SJSA1 (cell line): ENCODE results near the gene PCDHGA1. TPM values are rescaled to one million over a fixed set of nuclear protein-coding genes. Genes with fewer than 3 reads are reported as not detected.
"Not testable (repeated sequence)": the region's sequence is repeated elsewhere in the genome, so short reads cannot be mapped to it uniquely, and the experiment has no call there.

Source experiments
- DNase-seq, 2 experiments: peaks; one replicate each; pipeline ENCODE4 v3.0.0-alpha.2; 2015 to 2020; ENCODE audit warnings: low spot score in 2 of 2, low read depth in 1 of 2
- H3K27ac ChIP-seq: fragments of 250-450 bp; sonication (Bioruptor Pico); 2 replicates; pipeline ENCODE4 v1.5.1; 2020; ENCODE audit warnings: mild to moderate bottlenecking, moderate library complexity
- H3K27me3 ChIP-seq: fragments of 250-450 bp; sonication (Bioruptor Pico); replicated peaks from 2 replicates; pipeline ENCODE4 v1.5.1; 2020; ENCODE audit warnings: mild to moderate bottlenecking, moderate library complexity
- H3K36me3 ChIP-seq: fragments of 250-450 bp; sonication (Bioruptor Pico); 2 replicates; pipeline ENCODE4 v1.5.1; 2020; ENCODE audit warnings: mild to moderate bottlenecking
- H3K4me1 ChIP-seq: fragments of 250-450 bp; sonication (Bioruptor Pico); replicated peaks from 2 replicates; pipeline ENCODE4 v1.6.1; 2021; ENCODE audit warnings: mild to moderate bottlenecking
- H3K4me3 ChIP-seq: fragments of 250-450 bp; sonication (Bioruptor Pico); 2 replicates; pipeline ENCODE4 v1.5.1; 2020; ENCODE audit warnings: mild to moderate bottlenecking
- H3K9me3 ChIP-seq: fragments of 250-450 bp; sonication (Bioruptor Pico); replicated peaks from 2 replicates; pipeline ENCODE4 v1.5.1; 2020; ENCODE audit warnings: mild to moderate bottlenecking
- total RNA-seq: library from RNA; depleted of rRNA; stranded (reverse); fragments of >200 nt; shearing (Covaris generic); gene quantifications from 2 replicates; pipeline ENCODE4 v1.2.3, GENCODE V29; 2014

PCDHGA1 gene
- total RNA-seq, 1 experiment from 2014 or later: 2.2 TPM

GRCh38 chr5:141338538-141339306 is 8.4 kb downstream of the PCDHGA1 start, which contains the start of gene PCDHGA2:
Gene PCDHGA2, plus strand, starts transcription at chr5:141338760.
- Histone ChIP-seq H3K4me1 (no peaks in the 10 kb centered on the region), H3K27ac (no peak within 1 kb of the TSS), H3K27me3 (no peaks in the 10 kb centered on the region), H3K36me3 (no peaks in the 10 kb centered on the region), H3K4me3 (no peak within 1 kb of the TSS; the same call in 1 of the 2 replicates), H3K9me3 (peaks cover 15% of the 10 kb centered on the region)
- DNase-seq: no peak

GRCh38 chr5:141340781-141341354 is 10.6 kb downstream of the PCDHGA1 start:
- H3K4me1 ChIP-seq, DNase-seq, H3K4me3 ChIP-seq: not testable (repeated sequence)

GRCh38 chr5:141342773-141343172 is 12.5 kb downstream of the PCDHGA1 start:
- H3K27ac ChIP-seq: no peak overlapping the region

More at GRCh38 chr5:141340781-141341354, 10.6 kb downstream of the PCDHGA1 start:
- not testable (repeated sequence) for H3K27ac ChIP-seq, H3K27me3 ChIP-seq, H3K36me3 ChIP-seq
- peaks cover 23% of the 10 kb centered on the region for H3K9me3 ChIP-seq

GRCh38 chr5:141343242-141343952 is 13.1 kb downstream of the PCDHGA1 start, which contains the start of gene PCDHGA3:
Gene PCDHGA3, plus strand, starts transcription at chr5:141343829. Its CDS starts 205 bp downstream, at chr5:141344034.
- no peak for DNase-seq
- Histone ChIP-seq H3K27ac (no peak within 1 kb of the TSS), H3K36me3 (no peaks in the 10 kb centered on the region), H3K9me3 (peaks cover 23% of the 10 kb centered on the region), H3K4me1 (no peaks in the 10 kb centered on the region), H3K27me3 (no peaks in the 10 kb centered on the region), H3K4me3 (no peak within 1 kb of the TSS)

More at GRCh38 chr5:141342773-141343172, 12.5 kb downstream of the PCDHGA1 start:
- DNase-seq: no peak
- no peaks in the 10 kb centered on the region for H3K27me3 ChIP-seq
- no peaks in the 10 kb centered on the region for H3K4me1 ChIP-seq
- peaks cover 23% of the 10 kb centered on the region for H3K9me3 ChIP-seq
- H3K36me3 ChIP-seq: no peaks in the 10 kb centered on the region
- no peak overlapping the region for H3K4me3 ChIP-seq

GRCh38 chr5:141343953-141344463 is 13.7 kb downstream of the PCDHGA1 start:
- DNase-seq: no peak
- H3K4me3 ChIP-seq: no peak overlapping the region
- H3K4me1 ChIP-seq: no peaks in the 10 kb centered on the region
- no peak overlapping the region for H3K27ac ChIP-seq
- H3K9me3 ChIP-seq: peaks cover 23% of the 10 kb centered on the region
- no peaks in the 10 kb centered on the region for H3K36me3 ChIP-seq
- no peaks in the 10 kb centered on the region for H3K27me3 ChIP-seq

GRCh38 chr5:141345327-141345726 is 15.0 kb downstream of the PCDHGA1 start:
- no peaks in the 10 kb centered on the region for H3K27me3 ChIP-seq
- H3K4me3 ChIP-seq: no peak overlapping the region
- H3K4me1 ChIP-seq: no peaks in the 10 kb centered on the region
- no peaks in the 10 kb centered on the region for H3K36me3 ChIP-seq
- no peak overlapping the region for H3K27ac ChIP-seq
- no peak for DNase-seq
- peaks cover 19% of the 10 kb centered on the region for H3K9me3 ChIP-seq

- H3K4me1 ChIP-seq, H3K27me3 ChIP-seq, H3K36me3 ChIP-seq, H3K4me3 ChIP-seq, DNase-seq, H3K27ac ChIP-seq: not testable (repeated sequence)
- H3K9me3 ChIP-seq: peaks cover 24% of the 10 kb centered on the region
Observed at GRCh38 chr5:141346017-141346416, 15.7 kb downstream of the PCDHGA1 start.

- no peak within 1 kb of the TSS for H3K27ac ChIP-seq
- H3K9me3 ChIP-seq: peaks cover 12% of the 10 kb centered on the region
- H3K36me3 ChIP-seq: no peaks in the 10 kb centered on the region
- no peaks in the 10 kb centered on the region for H3K4me1 ChIP-seq
- no peak within 1 kb of the TSS for H3K4me3 ChIP-seq
- peak in 1 of 2 experiments; percentile 42 for DNase-seq
- no peaks in the 10 kb centered on the region for H3K27me3 ChIP-seq
Observed at GRCh38 chr5:141349917-141350619, 19.8 kb downstream of the PCDHGA1 start, which contains the start of gene PCDHGB1. Gene PCDHGB1, plus strand, starts transcription at chr5:141350099. Its CDS starts 162 bp downstream, at chr5:141350261.

GRCh38 chr5:141351591-141351990 is 21.3 kb downstream of the PCDHGA1 start:
- H3K9me3 ChIP-seq: peaks cover 19% of the 10 kb centered on the region
- no peaks in the 10 kb centered on the region for H3K36me3 ChIP-seq
- DNase-seq: no peak
- H3K27ac ChIP-seq: no peak overlapping the region
- no peak overlapping the region for H3K4me3 ChIP-seq
- H3K4me1 ChIP-seq: no peaks in the 10 kb centered on the region
- H3K27me3 ChIP-seq: no peaks in the 10 kb centered on the region

GRCh38 chr5:141354900-141355469 is 24.7 kb downstream of the PCDHGA1 start, which contains the start of gene PCDHGA4:
Gene PCDHGA4, plus strand, starts transcription at chr5:141355021. Its CDS starts 87 bp downstream, at chr5:141355108.
- no peak within 1 kb of the TSS for H3K4me3 ChIP-seq
- DNase-seq: no peak
- no peaks in the 10 kb centered on the region for H3K36me3 ChIP-seq
- peaks cover 26% of the 10 kb centered on the region for H3K9me3 ChIP-seq
- no peaks in the 10 kb centered on the region for H3K4me1 ChIP-seq
- no peaks in the 10 kb centered on the region for H3K27me3 ChIP-seq
- H3K27ac ChIP-seq: no peak within 1 kb of the TSS

GRCh38 chr5:141355641-141356040 is 25.3 kb downstream of the PCDHGA1 start:
- no peak for DNase-seq
- H3K9me3 ChIP-seq: peaks cover 27% of the 10 kb centered on the region
- no peaks in the 10 kb centered on the region for H3K4me1 ChIP-seq
- no peak overlapping the region for H3K4me3 ChIP-seq
- H3K27me3 ChIP-seq: no peaks in the 10 kb centered on the region
- no peaks in the 10 kb centered on the region for H3K36me3 ChIP-seq
- no peak overlapping the region for H3K27ac ChIP-seq

GRCh38 chr5:141356133-141356532 is 25.8 kb downstream of the PCDHGA1 start:
- Histone ChIP-seq H3K27ac (no peak overlapping the region), H3K27me3 (no peaks in the 10 kb centered on the region), H3K9me3 (peaks cover 27% of the 10 kb centered on the region), H3K36me3 (no peaks in the 10 kb centered on the region), H3K4me1 (no peaks in the 10 kb centered on the region), H3K4me3 (no peak overlapping the region)
- DNase-seq: no peak

GRCh38 chr5:141356950-141357349 is 26.6 kb downstream of the PCDHGA1 start:
- H3K27ac ChIP-seq: no peak overlapping the region

More at GRCh38 chr5:141356950-141357349, 26.6 kb downstream of the PCDHGA1 start:
- Histone ChIP-seq H3K36me3 (no peaks in the 10 kb centered on the region), H3K4me1 (no peaks in the 10 kb centered on the region), H3K9me3 (peaks cover 26% of the 10 kb centered on the region), H3K27me3 (no peaks in the 10 kb centered on the region), H3K4me3 (no peak overlapping the region)
- no peak for DNase-seq
